Dermis blood vessel endothelial cell (primary cell): ENCODE data around the gene FAM50B. TPM values are rescaled to one million over a fixed set of nuclear protein-coding genes. Genes with fewer than 3 reads are reported as not detected.
"Not testable (repeated sequence)": the region's sequence is repeated elsewhere in the genome, so short reads cannot be mapped to it uniquely, and the experiment has no call there.

Experiments used
- DNase-seq: peaks from one replicate; pipeline ENCODE4 v3.0.0; 2010
- total RNA-seq: library from RNA; depleted of rRNA; stranded (reverse); fragments of >200 nt; gene quantifications from 2 replicates; pipeline ENCODE4 v1.2.3, GENCODE V29; 2014

The FAM50B gene
- total RNA-seq, 1 donor from 2014 or later: 10.0 TPM

DNA sequence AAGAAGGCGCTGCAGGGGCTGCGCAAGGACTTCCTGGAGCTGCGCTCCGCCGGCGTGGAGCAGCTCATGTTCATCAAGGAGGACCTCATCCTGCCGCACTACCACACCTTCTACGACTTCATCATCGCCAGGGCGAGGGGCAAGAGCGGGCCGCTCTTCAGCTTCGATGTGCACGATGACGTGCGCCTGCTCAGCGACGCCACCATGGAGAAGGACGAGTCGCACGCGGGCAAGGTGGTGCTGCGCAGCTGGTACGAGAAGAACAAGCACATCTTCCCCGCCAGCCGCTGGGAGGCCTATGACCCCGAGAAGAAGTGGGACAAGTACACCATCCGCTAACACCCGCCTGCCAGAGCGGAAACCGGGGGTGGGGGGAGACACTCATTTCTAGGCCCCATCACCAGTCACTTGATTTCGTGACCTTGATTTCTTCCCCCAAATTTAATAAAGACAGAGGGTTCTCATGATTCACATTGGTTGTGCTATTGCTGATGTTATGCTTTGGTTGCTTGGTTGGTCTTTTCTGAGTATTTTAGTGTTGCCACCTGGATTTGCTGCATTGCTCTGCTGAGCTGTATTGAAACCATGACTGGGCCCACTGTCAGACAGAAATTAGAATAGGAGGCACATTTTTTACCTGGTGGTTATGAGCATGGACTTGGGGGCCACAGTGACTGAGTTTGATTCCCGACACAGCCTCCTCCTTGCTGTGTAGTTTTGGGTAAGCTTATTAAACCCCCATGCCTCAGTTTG, 1.5 kb downstream of the FAM50B start:
- no peak for DNase-seq

DNA sequence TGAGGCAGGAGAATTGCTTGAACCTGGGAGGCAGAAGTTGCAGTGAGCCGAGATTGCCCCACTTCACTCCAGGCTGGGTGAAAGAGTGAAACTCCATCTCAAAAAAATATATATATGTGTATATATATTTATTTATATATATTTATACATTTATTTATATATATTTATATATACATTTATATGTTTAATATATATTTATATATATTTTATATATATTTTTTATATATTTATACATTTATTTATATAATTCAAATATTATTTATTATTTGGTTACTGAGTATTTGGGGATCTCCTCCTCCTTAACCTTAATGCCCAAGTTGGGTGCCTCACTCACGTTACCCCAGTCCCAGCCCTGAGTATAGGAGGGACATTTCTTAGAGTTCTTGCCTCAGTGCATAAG, 2.7 kb downstream of the FAM50B start:
- DNase-seq: no peak

GRCh38 chr6:3852391-3852790, 3.2 kb downstream of the FAM50B start:
- no peak for DNase-seq

GRCh38 chr6:3855866-3856265, 6.7 kb downstream of the FAM50B start:
- DNase-seq: no peak

- DNase-seq: no peak
These were observed 7.4 kb downstream of the FAM50B start for GRCh38 chr6:3856576-3856975.

DNA sequence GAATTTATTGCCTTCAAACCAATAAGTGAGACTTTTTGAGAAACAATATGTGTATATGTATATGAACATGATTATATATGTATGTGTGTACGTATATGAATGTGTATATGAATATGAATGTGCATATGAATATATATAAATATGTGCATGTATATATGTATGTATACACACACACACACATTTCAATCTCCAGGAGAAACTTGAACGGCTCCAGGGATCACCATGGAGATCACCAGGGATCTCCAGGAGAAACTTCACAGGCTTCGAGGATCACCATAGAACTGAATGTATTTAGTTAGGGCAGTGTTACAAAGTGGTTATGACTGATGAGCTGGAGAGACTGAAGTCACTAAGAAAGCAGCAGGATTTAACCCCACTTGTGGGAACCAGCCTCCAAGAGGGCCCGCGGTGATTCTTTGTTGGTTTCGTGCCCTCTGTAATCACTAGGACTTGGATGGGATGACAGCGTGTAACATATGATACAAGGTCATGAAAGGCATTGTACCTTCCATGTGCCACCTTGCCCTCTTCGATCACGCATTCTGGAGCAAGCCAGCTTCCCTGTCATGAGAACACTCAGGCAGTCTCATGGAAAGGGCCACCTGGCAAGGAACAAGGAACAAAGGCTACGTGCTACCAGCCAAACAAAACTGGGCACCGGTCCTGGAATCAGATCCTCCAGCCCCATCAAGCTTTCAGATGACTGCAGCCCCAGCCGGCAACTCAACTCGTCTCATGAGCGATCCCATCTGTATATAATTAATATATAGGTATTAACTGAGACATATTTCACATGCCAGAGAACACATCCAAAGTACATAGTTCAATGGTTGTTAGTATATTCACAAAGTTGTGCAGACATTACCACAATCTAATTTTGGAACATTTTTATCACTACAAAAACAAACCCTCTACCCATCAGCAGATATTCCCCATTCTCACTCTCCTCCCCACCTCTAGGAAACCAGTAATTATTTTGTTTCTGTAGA, 8.6 kb downstream of the FAM50B start:
- no peak for DNase-seq

GRCh38 chr6:3859878-3860552, 10.8 kb downstream of the FAM50B start:
- DNase-seq: no peak

DNA sequence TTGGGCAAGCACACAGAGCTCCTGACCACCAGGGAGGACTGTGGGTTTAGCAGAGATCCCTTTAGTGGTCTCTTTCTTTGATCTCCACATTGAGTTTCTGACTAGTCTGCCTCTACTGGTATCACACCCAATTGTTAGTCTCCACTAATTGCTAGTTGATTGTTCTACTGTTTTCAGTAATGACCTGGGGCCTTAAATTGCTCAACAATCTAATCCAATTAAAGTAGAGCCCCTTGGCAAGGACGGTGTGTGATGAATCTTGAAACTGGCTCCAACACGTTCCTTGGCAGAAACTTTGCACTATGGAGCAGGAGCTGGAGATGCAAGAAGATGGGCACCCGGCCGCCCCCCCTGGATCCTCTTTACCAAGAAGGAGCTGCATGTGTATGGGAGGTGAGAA, 12.3 kb downstream of the FAM50B start:
- no peak for DNase-seq

DNA sequence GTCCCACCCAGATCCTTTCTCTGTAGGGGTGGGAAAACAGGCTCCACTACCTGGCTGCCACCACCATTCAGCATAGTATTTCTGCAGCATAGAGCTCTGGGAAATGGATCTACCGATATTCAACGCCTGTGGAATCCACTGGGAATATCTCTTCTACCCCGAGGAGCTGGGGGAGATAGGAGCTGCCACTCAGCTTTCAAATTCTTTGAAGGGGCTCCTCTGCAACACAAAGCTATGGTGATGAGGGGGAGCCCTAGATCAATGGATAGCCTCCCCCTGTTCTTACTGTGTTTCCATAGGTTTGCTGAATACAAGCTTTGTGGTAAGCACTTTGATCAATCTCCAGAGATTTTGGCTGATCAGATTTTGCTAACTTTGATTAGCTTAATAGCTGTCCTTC, 12.9 kb downstream of the FAM50B start:
- DNase-seq: no peak

GRCh38 chr6:3863322-3863721, 14.1 kb downstream of the FAM50B start:
- not testable (repeated sequence) for DNase-seq

- DNase-seq: no peak
These were observed 16.3 kb downstream of the FAM50B start for GRCh38 chr6:3865463-3865862.

GRCh38 chr6:3867641-3868502, 18.7 kb downstream of the FAM50B start:
- peak; percentile 19 for DNase-seq

DNA sequence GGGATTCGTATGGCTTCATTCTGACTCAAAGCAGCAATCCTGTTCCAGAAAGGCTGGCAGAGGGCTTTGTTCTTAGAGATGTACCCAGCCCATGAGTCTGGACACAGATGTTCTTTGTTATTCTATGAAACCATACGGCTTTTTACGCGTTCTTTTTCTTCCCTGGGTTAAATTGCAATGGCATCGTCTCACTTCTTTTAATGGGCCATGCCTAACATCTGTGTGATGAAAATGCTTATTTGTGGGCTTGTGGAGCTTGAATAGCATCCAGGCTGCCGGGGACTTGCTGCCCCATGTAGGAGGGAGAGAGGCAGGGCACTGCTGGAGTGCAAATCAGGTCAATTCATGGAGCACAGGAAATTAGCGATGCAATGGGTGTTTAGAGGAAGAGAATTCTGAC, 19.4 kb downstream of the FAM50B start:
- DNase-seq: no peak

GRCh38 chr6:3869284-3869631, 20.1 kb downstream of the FAM50B start:
- no peak for DNase-seq

GRCh38 chr6:3869632-3870527, 20.7 kb downstream of the FAM50B start:
- no peak for DNase-seq

DNA sequence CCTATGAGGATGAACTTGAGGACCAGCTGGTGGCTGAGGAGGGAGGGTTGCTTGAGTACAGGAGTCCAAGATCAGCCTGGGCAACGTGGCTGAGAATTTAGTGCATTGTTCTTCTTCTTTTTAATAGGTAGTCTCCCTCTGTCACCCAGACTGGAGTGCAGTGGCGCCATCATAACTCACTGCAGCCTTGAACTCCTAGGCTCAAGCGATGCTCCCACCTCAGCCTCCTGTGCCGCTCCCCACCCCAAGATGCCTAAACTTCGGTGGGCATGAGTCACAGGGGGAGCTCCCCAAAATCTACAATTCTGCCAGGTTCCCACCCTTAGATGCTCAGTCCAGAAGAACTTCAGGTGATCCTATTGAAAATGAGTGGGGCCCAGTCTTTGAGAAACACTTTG, 21.4 kb downstream of the FAM50B start:
- no peak for DNase-seq

DNA sequence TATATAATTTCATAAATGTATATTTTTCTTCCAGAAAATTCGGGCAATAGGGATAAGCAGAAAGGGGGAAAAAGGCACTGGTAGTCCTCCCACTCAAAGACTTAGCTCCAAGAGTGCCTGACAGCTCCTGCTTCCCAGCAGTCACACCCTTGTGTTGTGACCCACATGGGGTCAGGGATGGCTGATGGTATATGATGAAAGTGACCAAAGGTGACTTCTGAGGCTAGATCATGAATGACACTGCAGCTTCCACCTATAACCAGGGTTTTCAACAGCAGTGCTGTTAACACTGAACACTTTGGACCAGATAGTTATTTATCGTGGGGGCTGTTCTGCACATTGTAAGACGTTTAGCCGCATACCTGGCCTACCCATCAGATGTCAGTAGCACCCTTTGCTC, 22.3 kb downstream of the FAM50B start:
- no peak for DNase-seq

- no peak for DNase-seq
These were observed 22.8 kb downstream of the FAM50B start for GRCh38 chr6:3871939-3872338.

DNA sequence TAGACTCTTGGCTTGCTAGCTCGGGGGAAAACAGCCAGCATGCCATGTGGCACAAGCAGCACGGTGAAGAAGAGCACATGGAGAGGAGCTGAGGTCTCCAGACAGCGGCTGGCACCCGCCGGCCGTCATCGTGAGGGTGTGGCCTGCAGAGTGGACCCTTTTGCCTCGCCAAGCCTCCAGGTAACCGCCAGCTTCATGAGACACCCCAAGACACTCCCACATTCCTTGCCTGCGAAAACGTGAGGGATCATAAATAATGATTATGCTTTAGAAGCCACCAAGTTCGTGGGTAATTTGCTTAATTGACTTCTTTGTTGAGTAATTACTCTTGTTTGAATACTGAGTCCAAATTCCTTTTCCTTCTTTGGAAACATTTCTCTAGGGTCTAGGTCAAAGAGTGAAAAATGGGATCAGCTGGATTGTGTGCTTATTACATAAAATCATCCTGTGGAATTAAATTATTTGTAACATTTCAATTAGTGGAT, 23.2 kb downstream of the FAM50B start:
- DNase-seq: no peak

GRCh38 chr6:3873051-3873450, 23.9 kb downstream of the FAM50B start:
- no peak for DNase-seq

DNA sequence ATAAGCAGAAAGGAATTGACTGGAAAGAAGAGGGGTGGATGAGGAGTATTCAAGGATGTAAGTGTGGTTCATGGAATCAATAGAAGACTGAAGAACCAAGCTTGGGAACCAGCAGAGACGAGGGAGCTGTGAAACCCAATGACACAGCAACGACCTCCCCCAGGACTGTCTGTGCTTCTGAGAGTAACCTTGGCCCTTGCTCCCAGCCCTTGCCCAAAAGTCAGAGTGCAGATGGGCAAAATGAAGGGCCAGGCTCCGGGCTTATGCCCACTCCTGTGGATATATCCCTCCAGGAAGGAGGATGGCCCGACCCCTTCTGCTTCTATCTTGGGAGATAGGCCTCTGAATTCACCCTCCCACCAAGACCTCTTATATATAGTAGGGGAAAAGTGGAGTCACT, 24.9 kb downstream of the FAM50B start:
- no peak for DNase-seq
